ENCODE results near the gene DGKB.

DGKB gene

DNA sequence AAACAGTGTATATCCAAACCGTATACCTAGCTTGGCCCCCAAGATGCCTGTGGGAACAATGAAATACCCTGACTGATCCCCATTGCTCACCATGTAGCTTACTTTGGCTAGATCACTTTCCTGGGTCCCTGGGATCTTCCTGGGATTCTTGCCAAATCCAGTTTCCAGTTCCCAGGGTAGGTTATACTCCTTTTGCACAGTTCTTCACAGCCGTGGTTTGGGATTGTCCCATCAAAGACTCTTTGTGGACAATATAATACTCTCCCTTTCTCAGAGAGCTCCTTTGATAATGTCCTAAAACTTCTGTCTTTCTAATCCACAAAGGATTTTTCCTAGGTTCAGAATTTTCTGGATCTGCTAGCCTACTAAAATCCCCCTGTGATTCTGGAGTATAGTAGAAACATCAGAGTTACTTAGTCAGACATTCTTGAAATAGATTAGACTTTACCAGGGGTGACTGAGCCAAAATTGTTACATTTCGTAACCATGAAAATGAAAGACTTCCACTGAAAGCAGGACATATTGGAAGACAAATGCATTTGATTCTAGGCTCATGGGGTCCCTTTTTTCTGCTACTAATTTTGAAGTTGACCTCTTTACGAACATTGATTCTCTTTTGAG, 524.8 kb downstream of the DGKB start:
- Histone ChIP-seq H3K27ac (ENCODE audit: low read length) (peak overlapping the region; percentile 46), H3K9me3 (ENCODE audit: control insufficient read depth, low read depth, low read length) (no peaks in the 10 kb centered on the region), H3K27me3 (ENCODE audit: control insufficient read depth, insufficient read depth, low read length) (no peaks in the 10 kb centered on the region), H3K36me3 (ENCODE audit: control insufficient read depth, low read depth, low read length) (no peaks in the 10 kb centered on the region), H3K4me1 (ENCODE audit: control insufficient read depth, low read depth, low read length) (peaks cover 10% of the 10 kb centered on the region), H3K9ac (ENCODE audit: low read length) (no peak overlapping the region), H3K4me3 (ENCODE audit: low read length) (no peak overlapping the region)

DNA sequence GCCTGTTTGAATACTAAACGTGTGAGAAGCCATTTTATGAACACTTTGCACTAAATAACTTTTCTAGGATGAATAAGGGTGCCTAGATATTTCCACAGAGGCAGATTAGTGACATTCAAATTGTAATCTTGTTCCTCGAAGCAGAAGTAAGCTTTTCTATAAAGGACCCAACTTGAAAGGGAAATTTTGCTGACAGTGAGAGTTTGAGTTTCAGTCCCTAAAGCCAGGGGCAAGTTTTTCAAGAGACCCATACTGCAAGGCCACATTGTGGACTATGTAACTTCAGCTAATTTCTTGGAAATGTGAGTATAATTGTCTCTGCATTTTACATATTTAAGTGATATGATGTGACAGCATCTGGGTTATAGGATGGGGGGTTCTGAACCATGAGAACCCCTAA, 525.8 kb downstream of the DGKB start:
- Histone ChIP-seq H3K9me3 (ENCODE audit: control insufficient read depth, low read depth, low read length) (no peaks in the 10 kb centered on the region), H3K4me3 (ENCODE audit: low read length) (no peak overlapping the region), H3K27ac (ENCODE audit: low read length) (no peak overlapping the region), H3K9ac (ENCODE audit: low read length) (no peak overlapping the region), H3K36me3 (ENCODE audit: control insufficient read depth, low read depth, low read length) (no peaks in the 10 kb centered on the region), H3K4me1 (ENCODE audit: control insufficient read depth, low read depth, low read length) (peaks cover 10% of the 10 kb centered on the region), H3K27me3 (ENCODE audit: control insufficient read depth, insufficient read depth, low read length) (no peaks in the 10 kb centered on the region)

DNA sequence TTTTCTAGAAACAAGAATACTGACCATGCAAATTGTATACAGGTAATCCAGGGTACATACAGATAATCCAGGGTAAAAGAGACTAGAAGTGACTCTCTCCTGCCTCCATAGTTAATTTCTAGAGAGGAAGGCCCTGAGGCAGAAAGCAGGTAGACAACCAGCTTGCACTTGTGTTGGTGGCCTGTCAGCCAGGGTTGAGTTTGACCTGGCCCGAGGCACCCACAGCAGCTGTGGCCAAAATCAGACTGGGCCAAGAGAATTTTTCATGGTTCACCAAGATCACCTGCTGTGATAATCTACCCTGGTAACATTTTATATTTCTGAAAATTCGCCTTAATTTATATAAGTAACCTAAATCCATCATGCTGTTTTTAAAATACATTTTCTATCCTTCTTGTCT, 526.6 kb downstream of the DGKB start:
- Histone ChIP-seq H3K4me3 (ENCODE audit: low read length) (no peak overlapping the region), H3K9ac (ENCODE audit: low read length) (no peak overlapping the region), H3K36me3 (ENCODE audit: control insufficient read depth, low read depth, low read length) (no peaks in the 10 kb centered on the region), H3K27me3 (ENCODE audit: control insufficient read depth, insufficient read depth, low read length) (no peaks in the 10 kb centered on the region), H3K4me1 (ENCODE audit: control insufficient read depth, low read depth, low read length) (peaks cover 10% of the 10 kb centered on the region), H3K27ac (ENCODE audit: low read length) (no peak overlapping the region), H3K9me3 (ENCODE audit: control insufficient read depth, low read depth, low read length) (no peaks in the 10 kb centered on the region)

DNA sequence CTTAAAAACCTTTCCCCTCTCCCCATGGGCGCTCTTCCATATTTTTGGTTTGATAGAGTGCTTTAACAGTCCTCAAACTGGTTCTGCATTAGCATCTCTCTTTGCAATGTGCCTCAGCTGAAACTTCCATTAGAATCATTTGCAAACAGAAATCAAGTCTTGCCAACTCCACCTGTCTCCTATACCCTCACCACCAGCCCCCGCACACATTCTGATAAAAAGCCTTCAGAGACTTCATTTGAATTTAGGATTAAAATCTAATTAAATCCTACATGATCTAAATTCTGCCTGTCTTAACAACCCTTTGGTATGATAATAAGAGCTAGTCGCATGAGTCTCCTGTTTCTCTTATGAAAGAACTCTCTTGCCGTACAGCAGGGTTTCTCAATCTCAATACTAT, 528.2 kb downstream of the DGKB start:
- H3K27me3 ChIP-seq (ENCODE audit: control insufficient read depth, insufficient read depth, low read length): no peaks in the 10 kb centered on the region
- H3K9me3 ChIP-seq (ENCODE audit: control insufficient read depth, low read depth, low read length): no peaks in the 10 kb centered on the region
- no peak overlapping the region for H3K4me3 ChIP-seq (ENCODE audit: low read length)
- H3K36me3 ChIP-seq (ENCODE audit: control insufficient read depth, low read depth, low read length): no peaks in the 10 kb centered on the region
- H3K4me1 ChIP-seq (ENCODE audit: control insufficient read depth, low read depth, low read length): peaks cover 10% of the 10 kb centered on the region
- no peak overlapping the region for H3K27ac ChIP-seq (ENCODE audit: low read length)
- no peak overlapping the region for H3K9ac ChIP-seq (ENCODE audit: low read length)

DNA sequence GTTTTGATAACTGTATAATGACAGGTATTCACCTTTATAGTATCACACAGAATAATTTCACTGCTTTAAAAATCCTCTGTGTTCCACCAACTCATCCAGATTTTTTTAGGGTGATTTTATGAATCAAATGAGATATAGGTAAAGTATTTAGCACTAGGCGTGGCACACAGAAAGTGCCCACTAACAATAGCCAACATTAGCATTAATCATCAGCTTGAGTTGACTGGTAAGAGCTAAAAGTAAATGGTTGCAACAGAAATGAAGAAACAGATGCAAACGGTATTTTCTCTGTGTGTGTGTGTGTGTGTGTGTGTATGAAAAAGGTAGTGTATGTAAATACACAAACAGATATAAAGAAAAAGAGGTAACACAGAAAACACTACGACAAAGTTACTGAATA, 534.3 kb downstream of the DGKB start:
- Histone ChIP-seq H3K4me1 (ENCODE audit: control insufficient read depth, low read depth, low read length) (no peaks in the 10 kb centered on the region), H3K4me3 (ENCODE audit: low read length) (no peak overlapping the region), H3K36me3 (ENCODE audit: control insufficient read depth, low read depth, low read length) (no peaks in the 10 kb centered on the region), H3K27me3 (ENCODE audit: control insufficient read depth, insufficient read depth, low read length) (no peaks in the 10 kb centered on the region), H3K9ac (ENCODE audit: low read length) (no peak overlapping the region), H3K9me3 (ENCODE audit: control insufficient read depth, low read depth, low read length) (no peaks in the 10 kb centered on the region), H3K27ac (ENCODE audit: low read length) (no peak overlapping the region)

DNA sequence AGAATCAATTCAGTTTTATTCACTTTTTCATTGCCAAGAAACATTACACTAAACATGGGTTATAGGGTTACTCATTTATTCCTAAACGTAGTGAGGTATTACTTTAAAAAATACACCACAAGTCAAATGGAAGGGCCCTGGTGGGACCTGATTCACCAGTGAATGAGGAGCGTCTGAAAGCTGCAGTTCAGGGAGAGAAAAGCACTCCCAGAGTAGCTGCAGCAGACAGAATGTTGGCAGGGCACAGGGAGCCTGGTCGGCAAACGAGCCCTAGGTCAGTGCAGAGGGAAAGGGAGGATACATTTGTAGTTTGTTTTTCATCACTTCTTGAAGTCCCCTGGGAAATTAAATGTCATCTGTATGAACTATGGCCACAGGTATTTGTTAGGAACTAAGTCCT, 551.4 kb downstream of the DGKB start:
- Histone ChIP-seq H3K9me3 (ENCODE audit: control insufficient read depth, low read depth, low read length) (no peaks in the 10 kb centered on the region), H3K4me3 (ENCODE audit: low read length) (no peak overlapping the region), H3K9ac (ENCODE audit: low read length) (no peak overlapping the region), H3K27ac (ENCODE audit: low read length) (no peak overlapping the region), H3K27me3 (ENCODE audit: control insufficient read depth, insufficient read depth, low read length) (no peaks in the 10 kb centered on the region), H3K36me3 (ENCODE audit: control insufficient read depth, low read depth, low read length) (no peaks in the 10 kb centered on the region), H3K4me1 (ENCODE audit: control insufficient read depth, low read depth, low read length) (no peaks in the 10 kb centered on the region)

DNA sequence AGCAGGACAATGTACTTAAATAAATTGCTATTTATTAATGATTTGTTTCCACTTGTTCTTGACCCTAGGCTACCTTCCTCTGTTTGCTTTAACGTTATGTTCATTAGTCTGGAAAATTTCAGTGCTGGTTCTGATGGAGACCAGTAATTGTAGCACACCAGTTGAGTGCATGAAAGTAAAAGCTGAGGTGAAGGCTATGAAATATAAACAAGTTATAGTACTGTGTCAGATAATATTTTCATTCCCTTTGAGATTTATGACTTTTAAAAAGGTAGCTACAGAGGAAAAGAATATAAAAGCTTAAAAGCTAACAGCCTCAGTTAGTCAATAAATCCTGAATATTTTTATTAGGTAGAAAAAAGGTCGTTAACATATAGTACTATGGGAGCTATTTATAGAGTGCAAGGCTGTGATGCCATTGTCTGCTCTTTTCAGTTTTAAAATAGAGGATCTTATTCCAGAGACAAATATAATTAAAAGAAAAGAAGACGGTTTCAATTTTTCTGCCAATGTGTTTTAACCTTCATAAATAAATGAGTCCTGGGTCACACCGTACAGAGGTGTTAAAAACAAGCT, 561.3 kb downstream of the DGKB start:
- H3K4me1 ChIP-seq (ENCODE audit: control insufficient read depth, low read depth, low read length): peaks cover 32% of the 10 kb centered on the region

DNA sequence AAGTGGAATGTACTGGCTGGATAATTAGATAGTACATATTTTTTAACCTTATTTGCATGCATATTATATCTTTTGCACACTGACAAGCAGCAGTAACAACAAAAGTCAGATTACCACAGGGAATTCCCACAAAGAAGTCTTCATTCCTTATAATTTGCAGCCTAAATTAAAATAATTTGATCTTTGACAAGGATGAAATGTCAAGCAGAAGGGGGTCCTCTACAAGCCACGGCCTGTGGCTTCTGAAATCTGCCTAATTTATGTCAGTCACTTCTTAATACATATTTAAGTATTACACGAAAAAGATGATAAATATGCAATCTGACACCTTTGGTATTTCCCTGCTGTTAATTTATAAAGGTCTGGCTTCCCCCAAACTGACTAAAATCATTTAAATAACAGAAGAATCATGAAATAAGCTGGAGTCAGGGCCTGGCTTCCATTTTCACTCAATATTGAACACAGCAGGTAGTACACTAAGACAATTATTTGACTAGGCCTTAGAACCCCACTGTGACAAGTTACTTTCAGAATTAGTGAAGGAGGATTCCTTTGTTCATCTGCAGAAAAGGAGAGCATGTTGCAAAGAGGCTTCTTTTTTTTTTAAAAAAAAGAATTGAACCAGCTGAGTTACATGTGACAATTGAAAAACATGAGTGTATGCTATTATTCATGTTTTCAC, 562.0 kb downstream of the DGKB start:
- peaks cover 32% of the 10 kb centered on the region for H3K4me1 ChIP-seq (ENCODE audit: control insufficient read depth, low read depth, low read length)
- peak overlapping the region; percentile 10 for H3K4me3 ChIP-seq (ENCODE audit: low read length)
- H3K27me3 ChIP-seq (ENCODE audit: control insufficient read depth, insufficient read depth, low read length): no peaks in the 10 kb centered on the region
- no peaks in the 10 kb centered on the region for H3K9me3 ChIP-seq (ENCODE audit: control insufficient read depth, low read depth, low read length)
- no peaks in the 10 kb centered on the region for H3K36me3 ChIP-seq (ENCODE audit: control insufficient read depth, low read depth, low read length)
- no peak overlapping the region for H3K27ac ChIP-seq (ENCODE audit: low read length)
- H3K9ac ChIP-seq (ENCODE audit: low read length): no peak overlapping the region

More for the DNA sequence above, 561.3 kb downstream of the DGKB start:
- H3K27ac ChIP-seq (ENCODE audit: low read length): no peak overlapping the region
- peak overlapping the region; percentile 10 for H3K4me3 ChIP-seq (ENCODE audit: low read length)
- no peak overlapping the region for H3K9ac ChIP-seq (ENCODE audit: low read length)
- no peaks in the 10 kb centered on the region for H3K9me3 ChIP-seq (ENCODE audit: control insufficient read depth, low read depth, low read length)
- H3K36me3 ChIP-seq (ENCODE audit: control insufficient read depth, low read depth, low read length): no peaks in the 10 kb centered on the region
- H3K27me3 ChIP-seq (ENCODE audit: control insufficient read depth, insufficient read depth, low read length): no peaks in the 10 kb centered on the region

DNA sequence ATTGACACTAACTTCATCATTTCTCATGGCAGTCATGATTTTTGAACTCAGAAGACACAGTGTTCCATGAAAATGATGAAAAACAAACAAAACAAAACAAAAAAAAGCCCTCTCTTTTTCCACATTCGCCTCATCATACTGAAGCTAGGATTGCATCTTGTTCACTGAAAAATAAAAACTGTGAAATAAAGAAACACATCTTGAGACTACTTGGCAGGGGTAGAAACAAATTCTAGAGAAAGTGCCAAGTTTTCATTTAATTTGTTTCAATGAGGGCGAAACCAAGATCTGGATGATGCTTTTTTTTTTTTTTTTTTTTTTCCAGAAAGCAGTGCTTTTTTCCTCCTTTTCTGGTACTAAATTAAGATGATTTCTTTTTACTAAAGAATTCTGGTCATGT, 562.7 kb downstream of the DGKB start:
- Histone ChIP-seq H3K27me3 (ENCODE audit: control insufficient read depth, insufficient read depth, low read length) (no peaks in the 10 kb centered on the region), H3K27ac (ENCODE audit: low read length) (no peak overlapping the region), H3K9ac (ENCODE audit: low read length) (no peak overlapping the region), H3K4me3 (ENCODE audit: low read length) (no peak overlapping the region), H3K4me1 (ENCODE audit: control insufficient read depth, low read depth, low read length) (peaks cover 32% of the 10 kb centered on the region), H3K9me3 (ENCODE audit: control insufficient read depth, low read depth, low read length) (no peaks in the 10 kb centered on the region), H3K36me3 (ENCODE audit: control insufficient read depth, low read depth, low read length) (no peaks in the 10 kb centered on the region)

DNA sequence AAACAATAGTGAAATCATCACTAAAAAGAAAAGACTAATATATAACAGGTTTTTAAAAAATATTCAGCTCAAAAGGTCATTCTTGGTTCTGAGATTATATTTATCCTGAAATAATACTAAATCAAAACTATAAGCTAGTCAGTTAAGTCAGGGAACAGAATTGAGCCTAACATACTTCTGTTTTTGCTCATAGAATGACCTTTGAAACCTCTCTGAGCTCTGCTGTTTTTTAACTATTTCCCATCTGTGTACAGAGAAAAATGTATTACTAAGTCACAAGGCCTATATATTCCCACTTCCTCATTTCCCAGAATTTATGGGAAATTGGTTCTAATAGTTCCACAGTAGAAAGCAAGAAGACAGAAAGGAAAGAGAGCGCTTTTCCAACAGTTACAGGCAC, 566.3 kb downstream of the DGKB start:
- H3K4me3 ChIP-seq (ENCODE audit: low read length): no peak overlapping the region
- H3K9me3 ChIP-seq (ENCODE audit: control insufficient read depth, low read depth, low read length): no peaks in the 10 kb centered on the region

DNA sequence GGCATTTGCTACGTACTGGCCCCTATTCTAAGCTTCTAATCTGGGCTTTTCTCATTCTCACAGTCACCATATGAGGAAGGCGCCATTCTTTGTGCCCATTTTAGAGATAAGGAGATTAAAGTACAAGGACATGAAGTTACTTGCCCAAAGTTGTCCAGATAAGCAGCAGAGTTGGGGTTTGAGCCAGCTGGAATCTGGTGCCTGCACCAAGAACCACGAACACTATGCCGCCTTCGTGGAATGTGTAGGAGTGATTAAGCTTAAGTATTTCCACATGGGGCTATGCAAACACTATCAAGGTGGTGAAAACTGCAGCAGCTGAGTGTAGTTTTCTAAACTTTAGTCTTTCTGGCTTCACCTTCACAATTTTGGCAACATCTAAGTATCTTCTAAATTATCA, 570.4 kb downstream of the DGKB start:
- Histone ChIP-seq H3K27ac (ENCODE audit: low read length) (no peak overlapping the region), H3K4me1 (ENCODE audit: control insufficient read depth, low read depth, low read length) (peaks cover 9% of the 10 kb centered on the region), H3K36me3 (ENCODE audit: control insufficient read depth, low read depth, low read length) (no peaks in the 10 kb centered on the region), H3K9me3 (ENCODE audit: control insufficient read depth, low read depth, low read length) (no peaks in the 10 kb centered on the region), H3K9ac (ENCODE audit: low read length) (no peak overlapping the region), H3K27me3 (ENCODE audit: control insufficient read depth, insufficient read depth, low read length) (no peaks in the 10 kb centered on the region), H3K4me3 (ENCODE audit: low read length) (no peak overlapping the region)

More for the DNA sequence above, 566.3 kb downstream of the DGKB start:
- Histone ChIP-seq H3K27me3 (ENCODE audit: control insufficient read depth, insufficient read depth, low read length) (no peaks in the 10 kb centered on the region), H3K27ac (ENCODE audit: low read length) (no peak overlapping the region), H3K4me1 (ENCODE audit: control insufficient read depth, low read depth, low read length) (peaks cover 28% of the 10 kb centered on the region), H3K36me3 (ENCODE audit: control insufficient read depth, low read depth, low read length) (no peaks in the 10 kb centered on the region), H3K9ac (ENCODE audit: low read length) (no peak overlapping the region)

DNA sequence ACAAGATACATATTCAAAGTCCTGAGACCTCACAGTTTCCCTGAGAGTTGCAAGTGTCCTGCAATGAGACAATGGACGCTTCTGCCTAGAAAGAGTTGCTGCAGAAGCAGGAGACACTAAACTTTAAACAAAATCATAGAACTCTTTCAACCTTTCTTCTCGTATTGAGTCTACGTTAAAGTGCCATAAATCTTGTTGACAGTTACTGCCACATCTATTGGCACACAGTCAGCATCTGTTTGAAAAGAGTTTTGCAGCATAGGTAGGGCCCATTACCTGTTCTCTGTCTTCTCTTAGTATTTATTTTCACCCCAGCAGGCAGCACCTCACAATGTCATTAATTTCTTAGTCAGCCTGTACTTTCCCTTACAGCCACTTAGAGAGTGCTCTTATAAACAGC, 577.8 kb downstream of the DGKB start:
- Histone ChIP-seq H3K4me3 (ENCODE audit: low read length) (no peak overlapping the region), H3K9me3 (ENCODE audit: control insufficient read depth, low read depth, low read length) (no peaks in the 10 kb centered on the region), H3K27me3 (ENCODE audit: control insufficient read depth, insufficient read depth, low read length) (no peaks in the 10 kb centered on the region), H3K9ac (ENCODE audit: low read length) (no peak overlapping the region), H3K4me1 (ENCODE audit: control insufficient read depth, low read depth, low read length) (peaks cover 4% of the 10 kb centered on the region), H3K27ac (ENCODE audit: low read length) (no peak overlapping the region), H3K36me3 (ENCODE audit: control insufficient read depth, low read depth, low read length) (no peaks in the 10 kb centered on the region)
